ENCODE measurements around the gene NCKAP5. TPM values are rescaled to one million over a fixed set of nuclear protein-coding genes. Genes with fewer than 3 reads are reported as not detected.

Gene NCKAP5
- polyA plus RNA-seq, 4 donors, result 3.1 to 8.4 (median 7.2) TPM

- DNase-seq (ENCODE audit: low read depth in 4 of 4, low spot score in 3 of 4), result no peak
These were observed 69.3 kb downstream of the NCKAP5 start for GRCh38 chr2:133498662-133499585.

- no peak for DNase-seq (ENCODE audit: low read depth in 4 of 4, low spot score in 3 of 4)
These were observed 70.2 kb downstream of the NCKAP5 start for GRCh38 chr2:133497951-133498565.

- DNase-seq (ENCODE audit: low read depth in 4 of 4, low spot score in 3 of 4), result no peak
These were observed 70.9 kb downstream of the NCKAP5 start for GRCh38 chr2:133497270-133497893.

GRCh38 chr2:133496501-133497269 is 71.6 kb downstream of the NCKAP5 start:
- no peak for DNase-seq (ENCODE audit: low read depth in 4 of 4, low spot score in 3 of 4)

GRCh38 chr2:133495226-133495625 is 73.0 kb downstream of the NCKAP5 start:
- no peak for DNase-seq (ENCODE audit: low read depth in 4 of 4, low spot score in 3 of 4)

GRCh38 chr2:133492719-133493380 is 75.4 kb downstream of the NCKAP5 start:
- no peak for DNase-seq (ENCODE audit: low read depth in 4 of 4, low spot score in 3 of 4)

GRCh38 chr2:133490411-133490980 is 77.8 kb downstream of the NCKAP5 start:
- DNase-seq (ENCODE audit: low read depth in 4 of 4, low spot score in 3 of 4), result no peak

- no peak for DNase-seq (ENCODE audit: low read depth in 4 of 4, low spot score in 3 of 4)
These were observed 78.4 kb downstream of the NCKAP5 start for GRCh38 chr2:133489641-133490410.

GRCh38 chr2:133489146-133489545 is 79.1 kb downstream of the NCKAP5 start:
- no peak for DNase-seq (ENCODE audit: low read depth in 4 of 4, low spot score in 3 of 4)

- no peak for DNase-seq (ENCODE audit: low read depth in 4 of 4, low spot score in 3 of 4)
These were observed 81.5 kb downstream of the NCKAP5 start for GRCh38 chr2:133486771-133487191.

- no peak for DNase-seq (ENCODE audit: low read depth in 4 of 4, low spot score in 3 of 4)
These were observed 82.4 kb downstream of the NCKAP5 start for GRCh38 chr2:133485868-133486267.

- no peak for DNase-seq (ENCODE audit: low read depth in 4 of 4, low spot score in 3 of 4)
These were observed 83.5 kb downstream of the NCKAP5 start for GRCh38 chr2:133484784-133485183.

GRCh38 chr2:133484106-133484505 is 84.2 kb downstream of the NCKAP5 start:
- no peak for DNase-seq (ENCODE audit: low read depth in 4 of 4, low spot score in 3 of 4)

GRCh38 chr2:133483181-133483580 is 85.1 kb downstream of the NCKAP5 start:
- DNase-seq (ENCODE audit: low read depth in 4 of 4, low spot score in 3 of 4), result no peak

- no peak for DNase-seq (ENCODE audit: low read depth in 4 of 4, low spot score in 3 of 4)
These were observed 87.4 kb downstream of the NCKAP5 start for GRCh38 chr2:133480707-133481429.

GRCh38 chr2:133477616-133477990 is 90.7 kb downstream of the NCKAP5 start:
- no peak for DNase-seq (ENCODE audit: low read depth in 4 of 4, low spot score in 3 of 4)

- DNase-seq (ENCODE audit: low read depth in 4 of 4, low spot score in 3 of 4), result no peak
These were observed 91.2 kb downstream of the NCKAP5 start for GRCh38 chr2:133476931-133477615.

- DNase-seq (ENCODE audit: low read depth in 4 of 4, low spot score in 3 of 4), result no peak
These were observed 92.0 kb downstream of the NCKAP5 start for GRCh38 chr2:133476286-133476685.
